K562 (cell line): ENCODE results near the gene AOC1. TPM values are rescaled to one million over a fixed set of nuclear protein-coding genes. Genes with fewer than 3 reads are reported as not detected.

Experiments used
- CBFB ChIP-seq: sonication (generic); formaldehyde crosslinking; IDR thresholded peaks from 2 replicates; pipeline ENCODE4 v1.4.0; 2020; ENCODE audit warnings: mild to moderate bottlenecking, missing genetic modification reagents
- FOXK2 ChIP-seq, 2 experiments: fragments of 450-650 bp; IDR thresholded peaks in 1 of 2; conservative IDR thresholded peaks in 1 of 2; 2 replicates each; pipeline ENCODE4 v1.6.1; 2016; ENCODE audit warnings: low read depth in 2 of 2, mild to moderate bottlenecking in 1 of 2
- MYC ChIP-seq, 2 experiments: fragments of 250-450 bp in 1 of 2; sonication (Bioruptor Pico) in 1 of 2; IDR thresholded peaks; 2 replicates each; pipeline versions ENCODE4 v1.5.1 to v1.6.1; 2012 to 2021; ENCODE audit warnings: low read depth in 2 of 2, borderline replicate concordance in 1 of 2, improper control_type of control experiment in 1 of 2, low read length in 1 of 2, mild to moderate bottlenecking in 1 of 2, moderate library complexity in 1 of 2
- NFXL1 ChIP-seq: fragments of 450-650 bp; formaldehyde crosslinking; IDR thresholded peaks from 2 replicates; pipeline ENCODE4 v1.4.0; 2021; ENCODE audit warnings: mild to moderate bottlenecking
- polyA plus RNA-seq, 8 experiments: library from polyadenylated mRNA; depleted of rRNA in 4 of 8; stranded (reverse) in 5 of 8; unstranded in 3 of 8; fragments of >200 nt; fragmentation: Nextera tagmentation in 2 of 8; fragmentation: Illumina TruSeq in 1 of 8; extraction: Ambion mirVana in 2 of 8; extraction: Trizol in 1 of 8; gene quantifications; 2 replicates each; pipeline versions ENCODE4 v1.2.1 to v1.2.3, GENCODE V29; 2011 to 2014; ENCODE audit warnings: inconsistent platforms in 1 of 8, missing spikeins in 1 of 8
- total RNA-seq, 7 experiments: library from RNA; depleted of rRNA in 6 of 7; stranded (reverse); fragments of >200 nt in 6 of 7; fragmentation: Illumina TruSeq in 2 of 7; extraction: Trizol in 2 of 7; gene quantifications; 2 replicates each; pipeline versions ENCODE4 v1.2.1 to v1.2.3, GENCODE V29; 2011 to 2021; ENCODE audit warnings: low replicate concordance in 1 of 7
- TF ChIP-seq, protein P1 (sequence below): fragments of 150-350 bp; IDR thresholded peaks from 2 replicates; pipeline ENCODE4 v1.6.1; 2014; ENCODE audit warnings: low read depth, mild to moderate bottlenecking, low read length, borderline replicate concordance
- TF ChIP-seq, protein P2 (sequence below), 2 experiments: fragments of 200-800 bp in 1 of 2; sonication (Bioruptor generic) in 1 of 2; sonication (generic) in 1 of 2; formaldehyde crosslinking in 1 of 2; IDR thresholded peaks in 1 of 2; conservative IDR thresholded peaks in 1 of 2; 2 replicates each; pipeline versions ENCODE4 v1.5.0 to v1.6.1; 2016 to 2020; ENCODE audit warnings: missing compliant biosample characterization in 1 of 2, missing genetic modification characterization in 1 of 2, missing genetic modification reagents in 1 of 2
- TF ChIP-seq, protein P3 (sequence below): fragments of 450-650 bp; IDR thresholded peaks from 2 replicates; pipeline ENCODE4 v1.6.1; 2016; ENCODE audit warnings: mild to moderate bottlenecking, moderate library complexity

AOC1 gene
- total and polyA plus RNA-seq, 9 of the 15 experiments (the other 6 are each of a cell fraction or from before 2014, with no cell fraction given): not detected

DNA sequence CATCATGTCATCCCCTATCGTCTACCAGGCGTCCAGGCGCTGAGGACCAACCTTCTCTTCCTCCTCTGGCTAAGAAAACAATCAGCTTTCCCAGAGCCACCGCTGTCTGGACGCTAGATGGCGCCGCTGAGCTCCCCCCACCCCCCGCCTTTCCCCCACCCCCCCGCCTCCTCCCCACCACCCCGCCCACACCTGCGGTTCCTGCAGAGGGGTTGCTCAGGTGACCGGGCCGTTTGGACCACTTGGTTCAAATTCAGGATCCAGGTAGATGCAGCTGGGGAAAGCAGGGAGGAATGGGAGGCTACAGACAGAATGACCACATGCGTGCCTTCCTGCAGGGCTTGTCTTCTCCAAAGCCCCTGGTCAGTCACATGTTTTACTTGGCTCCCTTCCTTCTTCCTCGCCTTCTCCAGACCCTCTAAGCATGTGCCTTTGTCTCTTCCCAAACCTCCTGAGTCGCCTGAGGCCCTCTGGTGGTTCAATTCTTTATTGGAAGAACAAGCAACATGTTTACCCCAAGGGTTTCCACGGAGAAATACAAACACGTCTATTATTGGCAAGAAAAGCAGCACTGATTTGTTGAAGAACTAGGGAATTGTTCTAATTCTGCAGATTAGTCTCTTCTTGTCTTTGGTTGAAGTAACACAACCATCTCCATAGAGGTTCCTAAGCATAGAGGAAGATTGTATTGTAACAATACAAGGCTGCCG lies 24.7 kb downstream of the AOC1 start (continued):
- TF ChIP-seq, protein P1, sequence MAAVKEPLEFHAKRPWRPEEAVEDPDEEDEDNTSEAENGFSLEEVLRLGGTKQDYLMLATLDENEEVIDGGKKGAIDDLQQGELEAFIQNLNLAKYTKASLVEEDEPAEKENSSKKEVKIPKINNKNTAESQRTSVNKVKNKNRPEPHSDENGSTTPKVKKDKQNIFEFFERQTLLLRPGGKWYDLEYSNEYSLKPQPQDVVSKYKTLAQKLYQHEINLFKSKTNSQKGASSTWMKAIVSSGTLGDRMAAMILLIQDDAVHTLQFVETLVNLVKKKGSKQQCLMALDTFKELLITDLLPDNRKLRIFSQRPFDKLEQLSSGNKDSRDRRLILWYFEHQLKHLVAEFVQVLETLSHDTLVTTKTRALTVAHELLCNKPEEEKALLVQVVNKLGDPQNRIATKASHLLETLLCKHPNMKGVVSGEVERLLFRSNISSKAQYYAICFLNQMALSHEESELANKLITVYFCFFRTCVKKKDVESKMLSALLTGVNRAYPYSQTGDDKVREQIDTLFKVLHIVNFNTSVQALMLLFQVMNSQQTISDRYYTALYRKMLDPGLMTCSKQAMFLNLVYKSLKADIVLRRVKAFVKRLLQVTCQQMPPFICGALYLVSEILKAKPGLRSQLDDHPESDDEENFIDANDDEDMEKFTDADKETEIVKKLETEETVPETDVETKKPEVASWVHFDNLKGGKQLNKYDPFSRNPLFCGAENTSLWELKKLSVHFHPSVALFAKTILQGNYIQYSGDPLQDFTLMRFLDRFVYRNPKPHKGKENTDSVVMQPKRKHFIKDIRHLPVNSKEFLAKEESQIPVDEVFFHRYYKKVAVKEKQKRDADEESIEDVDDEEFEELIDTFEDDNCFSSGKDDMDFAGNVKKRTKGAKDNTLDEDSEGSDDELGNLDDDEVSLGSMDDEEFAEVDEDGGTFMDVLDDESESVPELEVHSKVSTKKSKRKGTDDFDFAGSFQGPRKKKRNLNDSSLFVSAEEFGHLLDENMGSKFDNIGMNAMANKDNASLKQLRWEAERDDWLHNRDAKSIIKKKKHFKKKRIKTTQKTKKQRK: no peak
- peak; percentile 64 to 67 for TF ChIP-seq FOXK2 (conservative IDR thresholded peaks at IDR 0.05 in 1 of 2, IDR thresholded peaks at IDR 0.05 in 1 of 2; ENCODE audit: low read depth in 2 of 2)
- TF ChIP-seq, protein P2, sequence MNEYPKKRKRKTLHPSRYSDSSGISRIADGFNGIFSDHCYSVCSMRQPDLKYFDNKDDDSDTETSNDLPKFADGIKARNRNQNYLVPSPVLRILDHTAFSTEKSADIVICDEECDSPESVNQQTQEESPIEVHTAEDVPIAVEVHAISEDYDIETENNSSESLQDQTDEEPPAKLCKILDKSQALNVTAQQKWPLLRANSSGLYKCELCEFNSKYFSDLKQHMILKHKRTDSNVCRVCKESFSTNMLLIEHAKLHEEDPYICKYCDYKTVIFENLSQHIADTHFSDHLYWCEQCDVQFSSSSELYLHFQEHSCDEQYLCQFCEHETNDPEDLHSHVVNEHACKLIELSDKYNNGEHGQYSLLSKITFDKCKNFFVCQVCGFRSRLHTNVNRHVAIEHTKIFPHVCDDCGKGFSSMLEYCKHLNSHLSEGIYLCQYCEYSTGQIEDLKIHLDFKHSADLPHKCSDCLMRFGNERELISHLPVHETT (CRISPR knock-in tag; conservative IDR thresholded peaks at IDR 0.05 in 1 of 2, IDR thresholded peaks at IDR 0.05 in 1 of 2): 0 out of 4 replicates have a peak, but pooled peaks of 1 of the 2 experiments have one; percentile 63
- TF ChIP-seq NFXL1 (CRISPR knock-in tag): peak; percentile 55; the same call in 1 of the 2 replicates
- 0 out of 2 replicates have a peak, but pooled peaks have one; percentile 63 for TF ChIP-seq CBFB (CRISPR knock-in tag)
- TF ChIP-seq MYC (IDR thresholded peaks at IDR 0.05; ENCODE audit: low read depth, low read length): peak; percentile 79
- TF ChIP-seq MYC (CRISPR knock-in tag; IDR thresholded peaks at IDR 0.05; ENCODE audit: borderline replicate concordance, low read depth): no peak
- TF ChIP-seq, protein P3, sequence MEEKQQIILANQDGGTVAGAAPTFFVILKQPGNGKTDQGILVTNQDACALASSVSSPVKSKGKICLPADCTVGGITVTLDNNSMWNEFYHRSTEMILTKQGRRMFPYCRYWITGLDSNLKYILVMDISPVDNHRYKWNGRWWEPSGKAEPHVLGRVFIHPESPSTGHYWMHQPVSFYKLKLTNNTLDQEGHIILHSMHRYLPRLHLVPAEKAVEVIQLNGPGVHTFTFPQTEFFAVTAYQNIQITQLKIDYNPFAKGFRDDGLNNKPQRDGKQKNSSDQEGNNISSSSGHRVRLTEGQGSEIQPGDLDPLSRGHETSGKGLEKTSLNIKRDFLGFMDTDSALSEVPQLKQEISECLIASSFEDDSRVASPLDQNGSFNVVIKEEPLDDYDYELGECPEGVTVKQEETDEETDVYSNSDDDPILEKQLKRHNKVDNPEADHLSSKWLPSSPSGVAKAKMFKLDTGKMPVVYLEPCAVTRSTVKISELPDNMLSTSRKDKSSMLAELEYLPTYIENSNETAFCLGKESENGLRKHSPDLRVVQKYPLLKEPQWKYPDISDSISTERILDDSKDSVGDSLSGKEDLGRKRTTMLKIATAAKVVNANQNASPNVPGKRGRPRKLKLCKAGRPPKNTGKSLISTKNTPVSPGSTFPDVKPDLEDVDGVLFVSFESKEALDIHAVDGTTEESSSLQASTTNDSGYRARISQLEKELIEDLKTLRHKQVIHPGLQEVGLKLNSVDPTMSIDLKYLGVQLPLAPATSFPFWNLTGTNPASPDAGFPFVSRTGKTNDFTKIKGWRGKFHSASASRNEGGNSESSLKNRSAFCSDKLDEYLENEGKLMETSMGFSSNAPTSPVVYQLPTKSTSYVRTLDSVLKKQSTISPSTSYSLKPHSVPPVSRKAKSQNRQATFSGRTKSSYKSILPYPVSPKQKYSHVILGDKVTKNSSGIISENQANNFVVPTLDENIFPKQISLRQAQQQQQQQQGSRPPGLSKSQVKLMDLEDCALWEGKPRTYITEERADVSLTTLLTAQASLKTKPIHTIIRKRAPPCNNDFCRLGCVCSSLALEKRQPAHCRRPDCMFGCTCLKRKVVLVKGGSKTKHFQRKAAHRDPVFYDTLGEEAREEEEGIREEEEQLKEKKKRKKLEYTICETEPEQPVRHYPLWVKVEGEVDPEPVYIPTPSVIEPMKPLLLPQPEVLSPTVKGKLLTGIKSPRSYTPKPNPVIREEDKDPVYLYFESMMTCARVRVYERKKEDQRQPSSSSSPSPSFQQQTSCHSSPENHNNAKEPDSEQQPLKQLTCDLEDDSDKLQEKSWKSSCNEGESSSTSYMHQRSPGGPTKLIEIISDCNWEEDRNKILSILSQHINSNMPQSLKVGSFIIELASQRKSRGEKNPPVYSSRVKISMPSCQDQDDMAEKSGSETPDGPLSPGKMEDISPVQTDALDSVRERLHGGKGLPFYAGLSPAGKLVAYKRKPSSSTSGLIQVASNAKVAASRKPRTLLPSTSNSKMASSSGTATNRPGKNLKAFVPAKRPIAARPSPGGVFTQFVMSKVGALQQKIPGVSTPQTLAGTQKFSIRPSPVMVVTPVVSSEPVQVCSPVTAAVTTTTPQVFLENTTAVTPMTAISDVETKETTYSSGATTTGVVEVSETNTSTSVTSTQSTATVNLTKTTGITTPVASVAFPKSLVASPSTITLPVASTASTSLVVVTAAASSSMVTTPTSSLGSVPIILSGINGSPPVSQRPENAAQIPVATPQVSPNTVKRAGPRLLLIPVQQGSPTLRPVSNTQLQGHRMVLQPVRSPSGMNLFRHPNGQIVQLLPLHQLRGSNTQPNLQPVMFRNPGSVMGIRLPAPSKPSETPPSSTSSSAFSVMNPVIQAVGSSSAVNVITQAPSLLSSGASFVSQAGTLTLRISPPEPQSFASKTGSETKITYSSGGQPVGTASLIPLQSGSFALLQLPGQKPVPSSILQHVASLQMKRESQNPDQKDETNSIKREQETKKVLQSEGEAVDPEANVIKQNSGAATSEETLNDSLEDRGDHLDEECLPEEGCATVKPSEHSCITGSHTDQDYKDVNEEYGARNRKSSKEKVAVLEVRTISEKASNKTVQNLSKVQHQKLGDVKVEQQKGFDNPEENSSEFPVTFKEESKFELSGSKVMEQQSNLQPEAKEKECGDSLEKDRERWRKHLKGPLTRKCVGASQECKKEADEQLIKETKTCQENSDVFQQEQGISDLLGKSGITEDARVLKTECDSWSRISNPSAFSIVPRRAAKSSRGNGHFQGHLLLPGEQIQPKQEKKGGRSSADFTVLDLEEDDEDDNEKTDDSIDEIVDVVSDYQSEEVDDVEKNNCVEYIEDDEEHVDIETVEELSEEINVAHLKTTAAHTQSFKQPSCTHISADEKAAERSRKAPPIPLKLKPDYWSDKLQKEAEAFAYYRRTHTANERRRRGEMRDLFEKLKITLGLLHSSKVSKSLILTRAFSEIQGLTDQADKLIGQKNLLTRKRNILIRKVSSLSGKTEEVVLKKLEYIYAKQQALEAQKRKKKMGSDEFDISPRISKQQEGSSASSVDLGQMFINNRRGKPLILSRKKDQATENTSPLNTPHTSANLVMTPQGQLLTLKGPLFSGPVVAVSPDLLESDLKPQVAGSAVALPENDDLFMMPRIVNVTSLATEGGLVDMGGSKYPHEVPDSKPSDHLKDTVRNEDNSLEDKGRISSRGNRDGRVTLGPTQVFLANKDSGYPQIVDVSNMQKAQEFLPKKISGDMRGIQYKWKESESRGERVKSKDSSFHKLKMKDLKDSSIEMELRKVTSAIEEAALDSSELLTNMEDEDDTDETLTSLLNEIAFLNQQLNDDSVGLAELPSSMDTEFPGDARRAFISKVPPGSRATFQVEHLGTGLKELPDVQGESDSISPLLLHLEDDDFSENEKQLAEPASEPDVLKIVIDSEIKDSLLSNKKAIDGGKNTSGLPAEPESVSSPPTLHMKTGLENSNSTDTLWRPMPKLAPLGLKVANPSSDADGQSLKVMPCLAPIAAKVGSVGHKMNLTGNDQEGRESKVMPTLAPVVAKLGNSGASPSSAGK: peak; percentile 95
